Activated naive CD8-positive, alpha-beta T cell treated with anti-CD3 and anti-CD28 coated beads, Interleukin-2, amount 50 U/mL, for 16 hours (primary cell): ENCODE data around the gene PAN3.
"Not testable (repeated sequence)": the region's sequence is repeated elsewhere in the genome, so short reads cannot be mapped to it uniquely, and the experiment has no call there.

Experiments used
- DNase-seq: peaks from one replicate; pipeline ENCODE4 v3.0.0-alpha.2; 2020; ENCODE audit warnings: low read depth, low spot score

The PAN3 gene

DNA sequence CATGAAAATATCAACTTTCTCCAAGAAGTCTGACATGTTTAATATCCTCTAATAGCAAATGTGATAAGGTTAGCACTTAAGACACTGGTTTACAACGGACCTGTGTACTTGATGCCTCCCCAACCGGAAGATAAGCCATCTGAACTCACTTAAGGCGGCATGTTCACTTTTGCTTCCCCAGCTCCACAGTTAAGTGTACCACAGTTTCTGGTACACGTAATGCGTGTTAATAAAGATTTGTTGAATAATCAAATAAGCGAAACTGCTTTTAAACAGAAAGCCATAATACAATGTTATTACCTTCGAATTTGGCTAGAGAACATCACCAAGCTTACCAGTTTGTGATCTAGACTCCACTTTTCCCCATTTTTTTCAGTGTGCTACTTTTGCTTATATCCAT is 1.4 kb upstream of the PAN3 start:
- DNase-seq = no peak

DNA sequence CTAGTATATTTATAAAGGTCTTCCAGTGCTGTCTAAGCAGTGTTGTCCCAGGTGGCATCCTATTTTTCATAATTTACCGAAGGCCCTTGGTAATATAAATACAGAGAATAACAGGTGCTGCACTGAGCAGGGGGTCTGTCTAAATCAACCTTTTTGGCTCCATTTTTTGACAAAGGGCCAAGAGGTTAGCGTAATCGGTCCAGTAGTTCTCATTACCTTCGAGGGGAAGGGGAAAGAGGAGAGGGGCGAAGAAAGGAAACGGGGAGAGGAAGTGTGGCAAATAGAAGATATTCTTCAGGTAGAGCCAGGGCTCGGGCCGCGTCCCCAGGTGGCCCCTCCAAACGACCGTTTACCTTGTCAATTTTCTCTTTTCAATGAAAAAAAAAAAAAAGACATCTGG is 749 bp upstream of the PAN3 start:
- no peak for DNase-seq

GRCh38 chr13:28138756-28139470 is 568 bp downstream of the PAN3 start:
- peak; percentile 85 for DNase-seq

DNA sequence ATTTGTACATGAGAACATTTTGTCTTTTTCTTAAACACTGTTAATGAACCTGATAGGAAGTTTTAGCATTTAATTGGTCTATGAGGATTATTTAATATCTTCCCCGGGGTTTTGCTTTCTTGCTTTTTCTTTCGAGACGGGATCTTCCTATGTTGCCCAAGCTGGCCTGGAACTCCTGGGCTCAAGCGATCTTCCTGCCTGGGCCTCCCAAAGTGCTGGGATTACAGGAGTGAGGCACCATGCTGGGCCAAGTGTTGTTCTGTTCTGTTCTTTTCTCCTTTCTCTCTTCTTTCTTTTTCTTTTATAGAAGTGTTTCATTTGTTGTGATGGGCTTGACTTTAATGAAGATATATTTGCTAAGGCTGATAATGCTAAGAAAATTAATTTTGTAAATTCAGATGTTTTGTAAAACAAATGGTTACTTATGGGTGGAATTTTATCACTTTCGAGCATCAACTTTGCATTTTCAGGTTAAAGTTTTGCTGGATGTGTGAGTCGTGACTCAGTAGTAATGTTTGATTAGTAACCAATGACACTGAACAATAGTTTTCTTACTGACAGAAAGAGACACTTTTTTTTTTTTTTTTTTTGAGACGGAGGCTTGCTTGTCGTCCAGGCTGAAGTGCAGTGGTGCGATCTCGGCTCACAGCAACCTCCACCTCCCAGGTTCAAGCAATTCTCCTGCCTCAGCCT is 2.2 kb downstream of the PAN3 start:
- no peak for DNase-seq

GRCh38 chr13:28141542-28141941 is 3.2 kb downstream of the PAN3 start:
- DNase-seq = not testable (repeated sequence)

GRCh38 chr13:28145049-28145448 is 6.7 kb downstream of the PAN3 start:
- no peak for DNase-seq

DNA sequence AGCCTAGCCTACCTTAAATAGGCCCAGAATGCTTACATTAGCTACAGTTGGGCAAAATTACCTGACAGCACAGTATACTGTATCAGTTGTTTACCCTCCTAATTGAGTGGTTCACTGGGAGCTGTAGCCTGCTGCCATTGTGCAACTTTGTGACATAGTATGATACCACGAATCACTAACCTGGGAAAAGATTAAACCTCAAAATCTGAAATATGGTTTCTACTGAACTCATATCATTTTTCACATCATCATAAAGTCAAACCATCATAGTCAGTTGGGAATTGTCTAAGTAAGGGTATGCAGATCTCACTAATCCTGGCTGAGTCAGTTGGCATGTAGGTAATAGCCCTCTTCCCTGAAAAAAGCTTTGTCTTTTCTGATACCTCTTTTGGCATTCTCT is 9.2 kb downstream of the PAN3 start:
- DNase-seq = no peak

- DNase-seq = no peak
Measured at GRCh38 chr13:28159057-28159456, 20.7 kb downstream of the PAN3 start.

DNA sequence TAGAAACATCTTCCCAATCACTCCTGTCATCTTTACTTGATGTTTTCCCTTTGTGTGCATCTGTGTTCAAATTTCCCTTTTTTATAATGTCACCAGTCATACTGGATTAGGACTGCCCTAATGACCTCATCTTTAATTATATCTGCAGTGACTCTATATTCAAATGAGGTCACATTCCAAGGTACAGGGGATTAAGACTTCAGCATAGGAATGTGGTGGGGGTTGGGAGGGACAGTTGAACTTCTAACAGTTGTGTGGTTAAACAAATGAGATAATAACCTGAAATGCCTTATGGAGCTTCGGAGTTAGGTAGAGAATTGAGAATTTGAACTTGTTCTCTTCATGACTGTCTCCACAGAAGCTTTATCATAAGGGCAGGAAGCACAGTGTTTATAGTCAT is 23.0 kb downstream of the PAN3 start:
- DNase-seq = no peak

- DNase-seq = no peak
Measured at GRCh38 chr13:28163587-28163986, 25.2 kb downstream of the PAN3 start.

DNA sequence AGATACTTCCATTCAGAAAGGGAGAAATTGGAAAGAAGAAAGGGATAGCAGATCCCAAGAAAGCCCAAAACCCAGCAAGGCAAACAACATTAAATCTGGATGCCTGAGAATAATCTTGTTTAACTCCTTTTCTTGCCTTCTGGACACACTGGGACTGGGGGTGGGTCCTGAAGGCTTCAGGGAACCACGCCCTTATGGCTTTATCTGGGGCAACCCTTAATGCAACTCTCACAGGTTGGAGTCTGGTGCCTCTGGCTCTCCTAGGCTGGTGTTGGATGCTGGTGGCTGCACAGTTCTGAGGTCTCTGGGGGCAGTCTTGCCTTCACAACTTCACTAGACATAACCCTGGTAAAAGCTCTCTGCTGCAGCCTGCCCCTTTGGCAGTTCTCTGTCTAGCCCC is 27.9 kb downstream of the PAN3 start:
- no peak for DNase-seq

DNA sequence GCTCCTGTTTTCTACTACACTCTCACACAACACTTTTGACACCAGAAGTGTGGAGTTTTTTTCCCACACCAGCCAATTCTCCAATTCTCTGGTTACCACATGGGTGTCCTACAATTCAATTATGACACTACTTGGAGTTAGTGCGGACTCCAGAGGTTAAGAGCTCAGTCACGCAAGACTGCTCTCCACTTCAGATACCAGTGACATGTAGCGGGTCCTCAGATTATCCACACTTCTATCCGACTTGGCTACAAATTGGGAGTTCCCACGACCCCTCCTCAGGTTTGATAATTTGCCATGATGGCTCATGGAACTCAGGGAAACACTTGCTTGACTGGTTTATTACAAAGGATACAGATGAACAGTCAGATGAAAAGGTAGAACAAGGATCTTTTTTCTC is 32.9 kb downstream of the PAN3 start:
- DNase-seq = no peak

DNA sequence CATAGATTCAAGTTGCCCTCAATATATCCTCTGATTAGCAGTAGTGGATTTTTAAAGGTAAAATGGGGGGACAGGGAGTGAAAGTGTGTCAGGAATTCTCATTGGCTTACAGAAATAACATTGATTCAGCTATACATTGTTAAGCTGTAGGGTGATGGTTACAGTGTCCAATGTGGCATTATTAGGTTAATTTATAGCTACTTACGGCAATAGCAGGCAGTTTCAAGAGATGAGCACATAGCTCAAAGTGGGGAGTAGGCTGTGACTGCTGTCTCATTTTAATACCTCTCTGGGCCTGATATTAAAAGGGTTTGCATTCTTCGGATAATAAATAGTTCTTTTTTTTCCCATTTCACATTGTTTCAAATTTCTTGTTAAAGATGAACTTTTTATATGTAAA is 34.6 kb downstream of the PAN3 start:
- DNase-seq = no peak

DNA sequence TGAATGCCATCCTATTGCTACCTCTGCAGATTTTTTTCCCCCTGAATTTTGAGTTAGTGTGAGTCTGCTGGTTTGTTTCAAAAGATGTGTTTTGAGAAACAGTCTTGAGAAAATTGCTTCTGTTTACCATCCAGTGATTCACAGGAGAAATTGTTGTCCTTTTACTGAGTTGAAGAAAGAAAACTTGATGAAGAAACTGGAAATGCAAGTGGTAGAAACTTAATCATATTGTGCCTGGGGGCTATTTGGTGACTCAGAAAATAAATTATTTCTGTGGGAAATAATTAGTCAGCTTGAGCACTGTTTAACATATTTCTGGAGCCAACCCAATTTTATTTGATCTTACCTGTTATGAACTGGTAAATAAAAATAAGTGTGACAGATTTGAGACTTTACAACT is 35.4 kb downstream of the PAN3 start:
- DNase-seq = no peak

DNA sequence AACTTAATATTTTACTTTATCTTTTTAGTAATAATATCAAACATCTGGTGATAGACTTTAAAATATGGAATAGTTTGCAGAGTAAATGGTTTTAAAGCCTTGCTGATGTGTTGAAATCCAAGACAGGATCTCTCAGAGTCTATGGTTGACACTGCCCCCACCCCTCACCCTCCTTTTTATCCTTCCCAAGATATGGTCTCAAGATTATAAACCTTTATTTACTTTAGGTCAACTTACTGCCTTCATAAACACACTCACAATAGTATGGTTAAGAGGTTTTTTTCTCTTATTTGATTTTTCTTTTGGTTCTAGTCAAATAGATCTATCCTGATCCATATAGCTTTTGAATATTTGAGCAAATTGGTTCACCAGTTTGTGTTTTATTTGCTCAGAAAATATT is 39.0 kb downstream of the PAN3 start:
- DNase-seq = no peak

DNA sequence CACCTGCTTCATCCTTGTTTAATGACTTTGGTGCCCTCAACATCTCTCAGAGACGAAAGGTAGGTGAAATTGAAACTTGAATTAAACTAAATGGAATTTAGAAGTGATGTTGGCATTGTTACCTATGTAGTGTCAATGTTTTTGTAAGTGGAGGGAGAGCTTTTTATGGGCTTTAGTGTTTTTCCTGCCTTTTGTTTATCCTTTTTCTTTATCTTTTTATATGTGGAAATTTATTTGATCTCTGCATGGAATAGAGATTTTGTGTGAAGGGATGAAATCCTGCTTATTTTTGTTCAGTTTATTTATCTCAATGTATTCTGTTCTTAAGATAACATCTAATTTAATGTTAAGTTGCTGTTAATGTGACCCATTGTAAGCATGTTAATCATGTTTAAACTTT is 39.5 kb downstream of the PAN3 start:
- no peak for DNase-seq

- DNase-seq = no peak
Measured at GRCh38 chr13:28179974-28180373, 41.6 kb downstream of the PAN3 start.

GRCh38 chr13:28181413-28181812 is 43.1 kb downstream of the PAN3 start:
- no peak for DNase-seq

DNA sequence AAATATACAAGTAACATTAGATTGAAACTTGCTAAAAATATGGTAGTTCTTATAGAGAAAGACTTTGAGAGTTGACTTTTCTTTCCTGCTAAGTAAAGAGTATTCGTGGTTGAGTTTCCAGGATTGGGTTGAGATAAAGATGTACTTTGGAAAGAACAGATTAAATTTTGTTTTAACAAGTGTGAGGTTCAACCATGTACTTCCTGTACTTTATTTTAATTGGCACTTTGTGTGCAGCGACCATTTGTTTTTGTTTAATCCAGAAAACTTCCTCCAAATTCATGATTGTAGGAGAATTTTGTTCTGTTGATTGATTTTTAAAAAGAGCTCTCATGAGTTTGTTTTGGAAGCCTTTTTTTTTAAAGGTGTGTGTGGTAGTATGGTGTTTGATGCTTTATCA is 46.9 kb downstream of the PAN3 start:
- DNase-seq = no peak

- DNase-seq = no peak
Measured at GRCh38 chr13:28199089-28199488, 60.7 kb downstream of the PAN3 start.

GRCh38 chr13:28204043-28204442 is 65.7 kb downstream of the PAN3 start:
- DNase-seq = no peak

- no peak for DNase-seq
Measured at GRCh38 chr13:28204690-28205443, 66.5 kb downstream of the PAN3 start.

DNA sequence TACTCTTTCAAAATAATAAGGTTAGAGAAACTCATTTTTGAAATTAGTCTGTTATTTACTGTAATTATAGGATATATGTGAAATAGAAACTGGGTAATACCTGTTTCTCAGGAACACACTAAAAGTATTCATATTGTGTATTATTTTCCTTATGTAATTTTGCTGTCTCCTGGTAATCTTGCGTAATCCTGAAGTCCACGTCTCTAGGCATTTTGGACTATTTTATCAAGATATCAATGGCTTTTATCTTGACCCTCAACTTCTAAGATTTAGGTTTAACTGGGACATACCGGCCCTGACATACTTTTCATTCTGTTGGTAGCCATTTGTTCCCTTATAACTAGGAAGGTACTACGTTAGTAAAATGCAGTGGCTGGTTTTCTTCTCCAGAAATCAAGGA is 80.3 kb downstream of the PAN3 start:
- DNase-seq = no peak
